GM12878 (cell line): ENCODE data around the gene HOXD13.

Experiments used
- CBX5 ChIP-seq: sonication (generic); IDR thresholded peaks from 2 replicates; pipeline ENCODE4 v1.6.1; 2016; ENCODE audit warnings: low read depth, moderate library complexity, mild to moderate bottlenecking, inconsistent platforms
- ESRRA ChIP-seq: IDR thresholded peaks from 2 replicates; pipeline ENCODE4 v1.6.1; 2012; ENCODE audit warnings: mild to moderate bottlenecking, low read length, improper control_type of control experiment
- EZH2 ChIP-seq: IDR thresholded peaks from 2 replicates; pipeline ENCODE4 v1.6.1; 2012; ENCODE audit warnings: low read depth, mild to moderate bottlenecking, control low read depth, inconsistent platforms, low read length, borderline replicate concordance; ENCODE audit not compliant: control insufficient read depth
- POLR2A ChIP-seq: IDR thresholded peaks from 2 replicates; pipeline ENCODE4 v1.6.1; 2011; ENCODE audit warnings: low read depth, mild to moderate bottlenecking, low read length
- TAF1 ChIP-seq: IDR thresholded peaks from 2 replicates; pipeline ENCODE4 v1.6.1; 2011; ENCODE audit warnings: mild to moderate bottlenecking, low read depth, low read length, borderline replicate concordance
- TARDBP ChIP-seq: IDR thresholded peaks from 2 replicates; pipeline ENCODE4 v1.6.1; 2016; ENCODE audit warnings: borderline replicate concordance
- TCF12 ChIP-seq: IDR thresholded peaks from 2 replicates; pipeline ENCODE4 v1.6.1; 2011; ENCODE audit warnings: low read depth, mild to moderate bottlenecking, low read length
- TF ChIP-seq, protein P1 (sequence below): IDR thresholded peaks from 2 replicates; pipeline ENCODE4 v1.6.1; 2012; ENCODE audit warnings: mild to moderate bottlenecking, low read depth, low read length
- TF ChIP-seq, protein P2 (sequence below), 3 experiments: IDR thresholded peaks in 2 of 3; conservative IDR thresholded peaks in 1 of 3; 2 replicates each; pipeline ENCODE4 v1.5.1; 2011; ENCODE audit warnings: low read depth in 3 of 3, low read length in 3 of 3, mild to moderate bottlenecking in 3 of 3, control low read depth in 2 of 3, moderate library complexity in 2 of 3, inconsistent platforms in 1 of 3, mixed read lengths in 1 of 3; ENCODE audit not compliant: control insufficient read depth in 2 of 3, insufficient read depth in 1 of 3; ENCODE audit errors: extremely low read depth in 1 of 3
- TF ChIP-seq, protein P3 (sequence below): IDR thresholded peaks from 2 replicates; pipeline ENCODE4 v1.6.1; 2011; ENCODE audit warnings: borderline replicate concordance, low read depth, mild to moderate bottlenecking, moderate library complexity, mixed read lengths, low read length; ENCODE audit not compliant: insufficient read depth; ENCODE audit errors: extremely low read length
- TF ChIP-seq, protein P4 (sequence below): fragments of 450-650 bp; IDR thresholded peaks from 2 replicates; pipeline ENCODE4 v1.6.1; 2014; ENCODE audit warnings: mild to moderate bottlenecking

DNA sequence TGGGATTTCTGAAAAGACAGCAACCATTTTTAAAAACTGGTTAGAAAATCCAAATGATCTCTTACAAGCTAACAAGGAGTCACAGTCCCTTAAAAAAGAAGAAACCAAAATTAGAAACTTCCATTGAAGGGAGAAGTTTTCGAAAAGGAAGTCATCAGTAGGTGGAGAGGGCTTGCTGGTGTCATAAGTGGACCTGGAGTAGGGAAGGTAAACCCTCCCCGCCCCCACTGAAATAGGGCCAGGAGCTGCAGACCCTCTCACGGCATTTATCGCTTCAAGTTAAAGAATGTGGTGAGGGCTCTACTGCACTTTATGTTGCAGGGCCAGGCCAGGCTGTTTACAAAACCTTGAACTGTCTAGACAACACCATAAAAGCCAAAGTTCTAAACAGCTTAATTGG, 17.4 kb downstream of the HOXD13 start:
- TF ChIP-seq, protein P1, sequence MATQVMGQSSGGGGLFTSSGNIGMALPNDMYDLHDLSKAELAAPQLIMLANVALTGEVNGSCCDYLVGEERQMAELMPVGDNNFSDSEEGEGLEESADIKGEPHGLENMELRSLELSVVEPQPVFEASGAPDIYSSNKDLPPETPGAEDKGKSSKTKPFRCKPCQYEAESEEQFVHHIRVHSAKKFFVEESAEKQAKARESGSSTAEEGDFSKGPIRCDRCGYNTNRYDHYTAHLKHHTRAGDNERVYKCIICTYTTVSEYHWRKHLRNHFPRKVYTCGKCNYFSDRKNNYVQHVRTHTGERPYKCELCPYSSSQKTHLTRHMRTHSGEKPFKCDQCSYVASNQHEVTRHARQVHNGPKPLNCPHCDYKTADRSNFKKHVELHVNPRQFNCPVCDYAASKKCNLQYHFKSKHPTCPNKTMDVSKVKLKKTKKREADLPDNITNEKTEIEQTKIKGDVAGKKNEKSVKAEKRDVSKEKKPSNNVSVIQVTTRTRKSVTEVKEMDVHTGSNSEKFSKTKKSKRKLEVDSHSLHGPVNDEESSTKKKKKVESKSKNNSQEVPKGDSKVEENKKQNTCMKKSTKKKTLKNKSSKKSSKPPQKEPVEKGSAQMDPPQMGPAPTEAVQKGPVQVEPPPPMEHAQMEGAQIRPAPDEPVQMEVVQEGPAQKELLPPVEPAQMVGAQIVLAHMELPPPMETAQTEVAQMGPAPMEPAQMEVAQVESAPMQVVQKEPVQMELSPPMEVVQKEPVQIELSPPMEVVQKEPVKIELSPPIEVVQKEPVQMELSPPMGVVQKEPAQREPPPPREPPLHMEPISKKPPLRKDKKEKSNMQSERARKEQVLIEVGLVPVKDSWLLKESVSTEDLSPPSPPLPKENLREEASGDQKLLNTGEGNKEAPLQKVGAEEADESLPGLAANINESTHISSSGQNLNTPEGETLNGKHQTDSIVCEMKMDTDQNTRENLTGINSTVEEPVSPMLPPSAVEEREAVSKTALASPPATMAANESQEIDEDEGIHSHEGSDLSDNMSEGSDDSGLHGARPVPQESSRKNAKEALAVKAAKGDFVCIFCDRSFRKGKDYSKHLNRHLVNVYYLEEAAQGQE: no peak
- TF ChIP-seq, protein P2, sequence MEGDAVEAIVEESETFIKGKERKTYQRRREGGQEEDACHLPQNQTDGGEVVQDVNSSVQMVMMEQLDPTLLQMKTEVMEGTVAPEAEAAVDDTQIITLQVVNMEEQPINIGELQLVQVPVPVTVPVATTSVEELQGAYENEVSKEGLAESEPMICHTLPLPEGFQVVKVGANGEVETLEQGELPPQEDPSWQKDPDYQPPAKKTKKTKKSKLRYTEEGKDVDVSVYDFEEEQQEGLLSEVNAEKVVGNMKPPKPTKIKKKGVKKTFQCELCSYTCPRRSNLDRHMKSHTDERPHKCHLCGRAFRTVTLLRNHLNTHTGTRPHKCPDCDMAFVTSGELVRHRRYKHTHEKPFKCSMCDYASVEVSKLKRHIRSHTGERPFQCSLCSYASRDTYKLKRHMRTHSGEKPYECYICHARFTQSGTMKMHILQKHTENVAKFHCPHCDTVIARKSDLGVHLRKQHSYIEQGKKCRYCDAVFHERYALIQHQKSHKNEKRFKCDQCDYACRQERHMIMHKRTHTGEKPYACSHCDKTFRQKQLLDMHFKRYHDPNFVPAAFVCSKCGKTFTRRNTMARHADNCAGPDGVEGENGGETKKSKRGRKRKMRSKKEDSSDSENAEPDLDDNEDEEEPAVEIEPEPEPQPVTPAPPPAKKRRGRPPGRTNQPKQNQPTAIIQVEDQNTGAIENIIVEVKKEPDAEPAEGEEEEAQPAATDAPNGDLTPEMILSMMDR (IDR thresholded peaks at IDR 0.05 in 2 of 3, conservative IDR thresholded peaks at IDR 0.05 in 1 of 3; ENCODE audit: control insufficient read depth in 2 of 3, extremely low read depth in 1 of 3, insufficient read depth in 1 of 3, low read depth in 3 of 3, low read length in 3 of 3): no peak
- no peak for TF ChIP-seq EZH2
- no peak for TF ChIP-seq ESRRA
- no peak for TF ChIP-seq TARDBP
- no peak for TF ChIP-seq POLR2A
- TF ChIP-seq, protein P3, sequence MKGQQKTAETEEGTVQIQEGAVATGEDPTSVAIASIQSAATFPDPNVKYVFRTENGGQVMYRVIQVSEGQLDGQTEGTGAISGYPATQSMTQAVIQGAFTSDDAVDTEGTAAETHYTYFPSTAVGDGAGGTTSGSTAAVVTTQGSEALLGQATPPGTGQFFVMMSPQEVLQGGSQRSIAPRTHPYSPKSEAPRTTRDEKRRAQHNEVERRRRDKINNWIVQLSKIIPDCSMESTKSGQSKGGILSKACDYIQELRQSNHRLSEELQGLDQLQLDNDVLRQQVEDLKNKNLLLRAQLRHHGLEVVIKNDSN: no peak
- no peak for TF ChIP-seq TCF12
- TF ChIP-seq, protein P4, sequence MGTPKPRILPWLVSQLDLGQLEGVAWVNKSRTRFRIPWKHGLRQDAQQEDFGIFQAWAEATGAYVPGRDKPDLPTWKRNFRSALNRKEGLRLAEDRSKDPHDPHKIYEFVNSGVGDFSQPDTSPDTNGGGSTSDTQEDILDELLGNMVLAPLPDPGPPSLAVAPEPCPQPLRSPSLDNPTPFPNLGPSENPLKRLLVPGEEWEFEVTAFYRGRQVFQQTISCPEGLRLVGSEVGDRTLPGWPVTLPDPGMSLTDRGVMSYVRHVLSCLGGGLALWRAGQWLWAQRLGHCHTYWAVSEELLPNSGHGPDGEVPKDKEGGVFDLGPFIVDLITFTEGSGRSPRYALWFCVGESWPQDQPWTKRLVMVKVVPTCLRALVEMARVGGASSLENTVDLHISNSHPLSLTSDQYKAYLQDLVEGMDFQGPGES: no peak
- no peak for TF ChIP-seq CBX5
- TF ChIP-seq TAF1: no peak
